DMS 273 treated with DMSO at 0.1 percent for 48 hours (cell line): ENCODE data around the gene ACTA1.
"Not testable (repeated sequence)": the region's sequence is repeated elsewhere in the genome, so short reads cannot be mapped to it uniquely, and the experiment has no call there.

ENCODE experiments used
- DNase-seq: peaks from one replicate; lab custom pipeline; 2025; lab: John Stamatoyannopoulos, UW

The ACTA1 gene

DNA sequence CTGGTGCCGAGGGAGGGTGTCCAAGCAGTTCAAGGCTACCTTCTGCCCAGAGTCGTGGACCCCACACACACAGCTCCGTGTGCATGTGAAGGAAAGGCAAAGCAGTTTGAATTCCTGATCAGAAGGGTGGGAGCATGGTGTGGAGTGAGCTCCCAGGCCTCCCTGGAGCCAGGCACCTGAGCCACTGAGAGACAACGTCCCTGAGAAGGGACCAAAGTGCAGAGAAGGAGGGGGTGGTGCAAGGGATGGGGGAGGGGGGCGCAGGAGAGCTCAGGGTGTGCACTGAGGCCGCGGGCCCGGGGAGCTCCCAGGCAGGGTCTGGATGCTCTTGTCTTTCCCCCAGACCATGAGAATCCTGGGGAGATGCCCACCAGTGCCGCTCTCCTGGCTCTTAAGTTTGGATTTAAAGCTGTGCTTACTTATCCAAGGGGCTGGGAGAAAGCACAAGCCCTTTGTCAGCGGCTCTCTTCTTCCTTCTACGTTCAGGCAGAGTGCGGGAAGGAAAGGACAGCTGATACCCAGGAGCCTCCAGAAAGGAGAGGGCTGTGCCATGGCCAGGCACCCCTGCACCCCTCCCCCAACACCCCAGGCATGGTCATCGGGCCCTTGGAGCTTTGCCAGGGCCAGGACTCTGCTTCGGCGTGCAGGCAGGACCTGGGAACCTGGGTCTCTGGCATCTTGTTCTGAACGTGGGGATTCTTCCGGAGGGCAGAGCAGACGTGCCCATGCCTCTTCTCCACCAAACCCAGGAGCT is 24.1 kb downstream of the ACTA1 start:
- no peak for DNase-seq

GRCh38 chr1:229408458-229409037 is 25.3 kb downstream of the ACTA1 start:
- DNase-seq: no peak

- DNase-seq: no peak
Measured at GRCh38 chr1:229407206-229408026, 26.5 kb downstream of the ACTA1 start.

GRCh38 chr1:229406798-229407197 is 27.1 kb downstream of the ACTA1 start:
- DNase-seq: no peak

- no peak for DNase-seq
Measured at GRCh38 chr1:229403573-229403972, 30.3 kb downstream of the ACTA1 start.

DNA sequence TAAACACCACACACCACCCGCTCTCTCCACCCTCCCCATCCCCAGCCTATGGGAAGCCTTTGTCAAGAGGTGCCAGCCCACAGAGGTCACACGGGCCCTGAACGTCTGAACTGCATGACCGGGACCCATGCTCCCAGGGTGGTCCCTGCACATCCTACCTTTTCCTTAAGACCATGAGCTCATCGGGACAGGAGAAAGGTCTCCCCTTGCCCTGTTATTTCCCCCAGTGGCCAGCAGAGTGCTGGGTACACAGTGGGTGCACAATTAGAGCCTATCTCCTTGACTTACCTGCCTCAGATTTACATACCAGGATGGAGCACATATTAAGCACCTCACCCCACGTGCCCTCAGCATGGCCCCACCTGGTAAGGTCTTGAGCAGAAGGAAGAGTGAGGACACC is 30.9 kb downstream of the ACTA1 start:
- DNase-seq: no peak

- DNase-seq: not testable (repeated sequence)
Measured at GRCh38 chr1:229402329-229402728, 31.6 kb downstream of the ACTA1 start.

- no peak for DNase-seq
Measured at GRCh38 chr1:229397762-229398161, 36.1 kb downstream of the ACTA1 start.

GRCh38 chr1:229396585-229397206 is 37.2 kb downstream of the ACTA1 start:
- no peak for DNase-seq

- not testable (repeated sequence) for DNase-seq
Measured at GRCh38 chr1:229394517-229394916, 39.4 kb downstream of the ACTA1 start.

DNA sequence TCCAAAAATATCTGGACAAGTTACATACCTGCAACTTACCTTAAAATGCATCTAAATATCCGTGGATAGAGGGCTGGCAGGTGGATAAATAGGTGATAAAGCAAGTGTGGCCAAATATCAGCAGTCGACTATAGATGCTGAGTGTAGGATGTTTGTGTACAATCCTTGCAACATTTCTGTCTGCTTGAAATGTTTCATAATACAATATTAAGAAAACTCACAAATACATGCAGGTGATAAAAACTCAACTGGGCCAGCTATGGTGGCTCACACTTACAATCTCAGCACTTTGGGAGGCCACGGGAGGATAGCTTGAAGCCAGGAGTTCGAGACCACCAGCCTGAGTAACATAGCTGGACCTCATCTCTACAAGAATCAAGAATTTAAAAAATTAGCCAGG is 41.0 kb downstream of the ACTA1 start:
- DNase-seq: no peak

- no peak for DNase-seq
Measured at GRCh38 chr1:229390130-229390529, 43.8 kb downstream of the ACTA1 start.

GRCh38 chr1:229388897-229389580 is 44.9 kb downstream of the ACTA1 start:
- no peak for DNase-seq

- no peak for DNase-seq
Measured at GRCh38 chr1:229385853-229386456, 47.9 kb downstream of the ACTA1 start.

- no peak for DNase-seq
Measured at GRCh38 chr1:229384822-229385221, 49.1 kb downstream of the ACTA1 start.

DNA sequence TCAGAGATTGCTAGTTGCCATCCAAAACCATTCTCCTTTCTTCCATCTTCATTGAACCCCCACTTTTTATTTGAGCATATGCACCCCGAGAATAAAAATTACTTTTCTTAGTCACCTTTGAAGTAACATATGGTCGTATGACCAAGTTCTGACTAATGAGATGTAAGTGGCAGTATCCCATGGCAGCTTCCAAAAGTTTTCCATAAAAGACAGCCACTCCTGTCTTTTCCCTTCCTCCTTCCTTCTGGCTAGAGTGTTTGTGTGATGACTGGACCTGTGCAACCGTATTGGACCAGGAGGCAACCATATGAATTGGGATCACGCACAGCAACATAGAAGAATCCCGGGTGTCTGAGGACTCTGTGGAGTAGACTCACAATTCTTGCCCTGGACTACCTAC is 49.9 kb downstream of the ACTA1 start:
- DNase-seq: no peak

GRCh38 chr1:229383188-229383587 is 50.7 kb downstream of the ACTA1 start:
- DNase-seq: no peak
